Left ventricle myocardium inferior (tissue), 1 donor: ENCODE data around the gene METTL26. TPM values are rescaled to one million over a fixed set of nuclear protein-coding genes. Genes with fewer than 3 reads are reported as not detected.
A peak's percentile ranks its signal among the peaks of the same experiment; 100 is the strongest.

Experiments used
- DNase-seq: peaks from one replicate; pipeline ENCODE4 v3.0.0-alpha.2; 2020
- H3K27ac ChIP-seq: fragments of 200-600 bp; replicated peaks from 2 replicates; pipeline ENCODE4 v1.8.0; 2021
- H3K27me3 ChIP-seq: fragments of 200-600 bp; 2 replicates; pipeline ENCODE4 v1.8.0; 2021; ENCODE audit warnings: low read depth
- H3K36me3 ChIP-seq: fragments of 200-600 bp; 2 replicates; pipeline ENCODE4 v1.8.0; 2021
- H3K4me1 ChIP-seq: fragments of 200-600 bp; 2 replicates; pipeline ENCODE4 v1.8.0; 2021
- H3K4me3 ChIP-seq: fragments of 200-600 bp; 2 replicates; pipeline ENCODE4 v1.8.0; 2021; ENCODE audit warnings: mild to moderate bottlenecking, moderate library complexity
- H3K9me3 ChIP-seq: fragments of 200-600 bp; replicated peaks from 2 replicates; pipeline ENCODE4 v1.8.0; 2021
- intact Hi-C: fragments of 100-400 bp; cut with micrococcal nuclease; formaldehyde crosslinking; loops from one replicate; pipeline ENCODE4 v1.11.0; 2022
- total RNA-seq: library from RNA; stranded (reverse); fragmentation: NEBNext Ultra II Directional; extraction: Animal tissue kit (Norgen Biotek cat#: 25700); gene quantifications from one replicate; pipeline ENCODE4 v1.2.1, GENCODE V29; 2021
- TF ChIP-seq, protein P1 (sequence below): fragments of 200-600 bp; IDR thresholded peaks from 2 replicates; pipeline ENCODE4 v1.8.0; 2021; ENCODE audit warnings: antibody characterized with exemption, mild to moderate bottlenecking, borderline replicate concordance
- donor health status: DM: no; HTN: yes; CAD: no; lungs with severe emphysema.

METTL26 gene
- total RNA-seq, 1 donor from 2014 or later = 49.2 TPM

DNA sequence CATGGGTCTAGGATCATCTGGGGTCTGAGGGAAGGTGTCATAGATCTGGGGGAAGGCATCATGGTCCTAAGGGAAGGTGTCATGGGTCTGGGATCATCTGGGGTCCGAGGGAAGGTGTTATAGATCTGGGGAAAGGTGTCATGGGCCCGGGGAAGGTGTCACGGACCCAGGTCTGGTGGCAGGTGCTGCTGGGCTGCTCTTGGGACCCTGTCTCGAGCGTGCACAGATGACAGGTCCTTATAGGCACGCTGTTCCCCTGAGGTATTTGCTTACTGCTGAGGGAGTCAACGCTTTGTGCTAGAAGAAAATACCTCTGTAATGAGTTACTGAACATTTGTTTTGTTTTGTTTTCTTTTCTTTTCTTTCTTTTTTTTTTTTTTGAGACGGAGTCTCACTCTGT lies 44.9 kb downstream of the METTL26 start:
- DNase-seq = no peak
- Histone ChIP-seq H3K4me1 (peaks cover 68% of the 10 kb centered on the region), H3K27me3 (no peaks in the 10 kb centered on the region), H3K4me3 (peak overlapping the region; percentile 94), H3K36me3 (peaks cover 1% of the 10 kb centered on the region), H3K9me3 (no peaks in the 10 kb centered on the region), H3K27ac (no peak overlapping the region)
- TF ChIP-seq, protein P1, sequence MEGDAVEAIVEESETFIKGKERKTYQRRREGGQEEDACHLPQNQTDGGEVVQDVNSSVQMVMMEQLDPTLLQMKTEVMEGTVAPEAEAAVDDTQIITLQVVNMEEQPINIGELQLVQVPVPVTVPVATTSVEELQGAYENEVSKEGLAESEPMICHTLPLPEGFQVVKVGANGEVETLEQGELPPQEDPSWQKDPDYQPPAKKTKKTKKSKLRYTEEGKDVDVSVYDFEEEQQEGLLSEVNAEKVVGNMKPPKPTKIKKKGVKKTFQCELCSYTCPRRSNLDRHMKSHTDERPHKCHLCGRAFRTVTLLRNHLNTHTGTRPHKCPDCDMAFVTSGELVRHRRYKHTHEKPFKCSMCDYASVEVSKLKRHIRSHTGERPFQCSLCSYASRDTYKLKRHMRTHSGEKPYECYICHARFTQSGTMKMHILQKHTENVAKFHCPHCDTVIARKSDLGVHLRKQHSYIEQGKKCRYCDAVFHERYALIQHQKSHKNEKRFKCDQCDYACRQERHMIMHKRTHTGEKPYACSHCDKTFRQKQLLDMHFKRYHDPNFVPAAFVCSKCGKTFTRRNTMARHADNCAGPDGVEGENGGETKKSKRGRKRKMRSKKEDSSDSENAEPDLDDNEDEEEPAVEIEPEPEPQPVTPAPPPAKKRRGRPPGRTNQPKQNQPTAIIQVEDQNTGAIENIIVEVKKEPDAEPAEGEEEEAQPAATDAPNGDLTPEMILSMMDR = no peak
- intact Hi-C loops = no loop called here

DNA sequence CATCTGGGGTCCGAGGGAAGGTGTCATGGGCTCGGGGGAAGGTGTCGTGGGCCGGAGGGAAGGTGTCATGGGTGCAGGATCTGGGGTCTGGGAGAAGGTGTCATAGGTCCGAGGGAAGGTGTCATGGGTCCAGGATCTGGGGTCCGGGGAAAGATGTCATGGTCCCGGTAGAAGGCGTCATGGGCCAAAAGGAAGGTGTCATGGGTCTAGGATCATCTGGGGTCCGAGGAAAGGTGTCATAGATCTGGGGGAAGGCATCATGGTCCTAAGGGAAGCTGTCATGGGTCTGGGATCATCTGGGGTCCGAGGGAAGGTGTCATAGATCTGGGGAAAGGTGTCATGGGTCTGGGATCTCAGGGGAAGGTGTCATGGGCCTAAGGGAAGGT lies 45.3 kb downstream of the METTL26 start:
- no peak overlapping the region for H3K27ac ChIP-seq
- H3K36me3 ChIP-seq = no peaks in the 10 kb centered on the region
- intact Hi-C loops = no loop called here
- H3K4me1 ChIP-seq = peaks cover 70% of the 10 kb centered on the region
- H3K4me3 ChIP-seq = peak overlapping the region; percentile 94
- TF ChIP-seq, protein P1 = no peak
- H3K9me3 ChIP-seq = no peaks in the 10 kb centered on the region
- no peak for DNase-seq
- no peaks in the 10 kb centered on the region for H3K27me3 ChIP-seq

GRCh38 chr16:590188-590814 lies 45.8 kb downstream of the METTL26 start:
- no peaks in the 10 kb centered on the region for H3K27me3 ChIP-seq
- TF ChIP-seq, protein P1 = peak; percentile 12
- no peaks in the 10 kb centered on the region for H3K36me3 ChIP-seq
- no peaks in the 10 kb centered on the region for H3K9me3 ChIP-seq
- peak overlapping the region; percentile 94 for H3K4me3 ChIP-seq
- H3K27ac ChIP-seq = peak overlapping the region; percentile 90
- intact Hi-C loops = no loop called here
- peaks cover 75% of the 10 kb centered on the region for H3K4me1 ChIP-seq
- no peak for DNase-seq

DNA sequence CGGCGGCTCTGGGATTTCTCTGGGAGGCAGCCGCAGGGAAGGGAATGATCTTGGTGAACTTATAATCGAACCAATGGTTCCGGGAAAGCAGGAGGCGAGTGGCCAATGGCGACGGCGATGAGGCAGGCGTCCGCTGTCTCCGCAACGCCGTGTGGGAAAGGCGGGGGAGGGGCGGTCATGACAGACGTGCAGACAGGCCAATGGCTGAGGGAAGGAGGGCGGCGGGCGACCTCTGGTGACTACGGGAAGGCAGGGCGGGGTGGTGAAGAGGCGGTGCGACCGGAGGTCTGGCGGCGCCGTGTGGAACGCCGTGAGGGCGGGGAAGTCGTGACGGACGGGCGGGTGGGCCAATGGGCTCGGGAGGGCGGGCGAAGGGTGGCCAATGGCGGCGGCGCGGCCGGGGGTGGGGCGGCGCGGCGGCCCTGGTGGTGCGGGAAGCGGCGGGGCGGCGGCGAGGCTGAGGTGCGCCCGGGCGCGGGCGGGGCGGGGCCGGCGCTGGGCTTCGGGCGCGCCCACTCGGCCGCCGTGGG lies 46.4 kb downstream of the METTL26 start, which contains the start of gene RAB40C:
RAB40C (plus strand) TSS at position 409 of the 530 bp plus-strand sequence. CDS start 226 bp downstream, outside the sequence.
- intact Hi-C loops = no loop called here
- peaks cover 77% of the 10 kb centered on the region for H3K4me1 ChIP-seq
- H3K36me3 ChIP-seq = no peaks in the 10 kb centered on the region
- no peaks in the 10 kb centered on the region for H3K27me3 ChIP-seq
- peak; percentile 99 for DNase-seq
- H3K9me3 ChIP-seq = no peaks in the 10 kb centered on the region
- peak within 1 kb of the TSS; percentile 94 for H3K4me3 ChIP-seq
- H3K27ac ChIP-seq = peak within 1 kb of the TSS; percentile 100
- TF ChIP-seq, protein P1 = no peak

GRCh38 chr16:588889-589657 lies 47.0 kb downstream of the METTL26 start:
- peaks cover 77% of the 10 kb centered on the region for H3K4me1 ChIP-seq
- intact Hi-C loops = no loop called here
- TF ChIP-seq, protein P1 = no peak

More at GRCh38 chr16:588889-589657, 47.0 kb downstream of the METTL26 start:
- Histone ChIP-seq H3K4me3 (peak overlapping the region; percentile 80), H3K9me3 (no peaks in the 10 kb centered on the region), H3K27me3 (no peaks in the 10 kb centered on the region), H3K36me3 (no peaks in the 10 kb centered on the region), H3K27ac (peak overlapping the region; percentile 100)
- DNase-seq = peak; percentile 97
